Fibroblast of upper back skin (primary cell): Measurements from ENCODE around the gene OR2AP1.
"Not testable (repeated sequence)": the region's sequence is repeated elsewhere in the genome, so short reads cannot be mapped to it uniquely, and the experiment has no call there.

Source experiments
- DNase-seq: peaks from one replicate; pipeline ENCODE4 v3.0.0-alpha.2; 2013

Gene OR2AP1

GRCh38 chr12:55572168-55572567 is at the start of gene OR2AP1:
TSS of gene OR2AP1 (plus strand) at chr12:55572468. CDS start at chr12:55574415, 1,947 bp downstream.
- DNase-seq: no peak

- DNase-seq: not testable (repeated sequence)
Measured at GRCh38 chr12:55548235-55548634, 24.0 kb upstream of the OR2AP1 start.

DNA sequence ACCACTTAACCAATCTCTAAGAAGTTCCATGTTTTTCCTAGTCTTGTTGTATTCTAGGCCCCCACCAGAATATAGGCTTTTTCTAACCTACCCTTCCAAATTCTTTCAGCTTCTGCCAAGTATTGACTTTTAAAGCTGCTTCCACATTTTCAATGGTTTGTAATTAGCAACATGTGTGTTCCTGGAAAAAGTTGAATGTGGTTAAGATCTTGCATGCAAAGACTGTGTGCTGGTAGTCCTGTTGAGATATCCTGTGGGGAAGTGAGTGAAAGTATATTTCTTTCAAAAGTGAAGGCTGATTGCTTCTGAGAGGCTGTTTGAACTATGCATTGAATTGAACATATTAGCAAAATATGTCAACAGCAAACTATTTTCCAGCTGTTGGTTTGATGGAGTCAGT is 23.5 kb upstream of the OR2AP1 start:
- no peak for DNase-seq

DNA sequence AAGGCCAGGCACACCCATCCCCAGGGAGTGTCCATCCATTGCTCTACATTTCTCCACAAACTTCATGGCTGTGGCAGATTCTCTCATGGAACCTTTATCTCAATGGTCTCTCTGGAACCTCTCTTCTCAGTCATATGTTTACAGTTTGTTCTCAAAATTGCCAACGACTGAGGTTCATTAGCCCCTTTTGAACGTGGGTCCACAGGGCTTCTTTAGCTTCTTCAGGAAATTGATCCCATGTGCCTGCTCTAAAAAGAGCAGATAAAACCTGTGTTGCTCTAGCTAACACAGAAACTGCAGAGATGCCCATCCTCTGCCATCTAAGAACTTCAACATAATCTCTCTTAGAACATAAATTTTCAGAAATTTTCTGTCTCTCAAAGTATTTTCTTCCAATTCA is 23.0 kb upstream of the OR2AP1 start, which contains the start of gene OR6C4:
Gene OR6C4, plus strand, starts transcription at position 301 of the 400 bp plus-strand sequence. CDS start 1,625 bp downstream, outside the sequence.
- DNase-seq: no peak

DNA sequence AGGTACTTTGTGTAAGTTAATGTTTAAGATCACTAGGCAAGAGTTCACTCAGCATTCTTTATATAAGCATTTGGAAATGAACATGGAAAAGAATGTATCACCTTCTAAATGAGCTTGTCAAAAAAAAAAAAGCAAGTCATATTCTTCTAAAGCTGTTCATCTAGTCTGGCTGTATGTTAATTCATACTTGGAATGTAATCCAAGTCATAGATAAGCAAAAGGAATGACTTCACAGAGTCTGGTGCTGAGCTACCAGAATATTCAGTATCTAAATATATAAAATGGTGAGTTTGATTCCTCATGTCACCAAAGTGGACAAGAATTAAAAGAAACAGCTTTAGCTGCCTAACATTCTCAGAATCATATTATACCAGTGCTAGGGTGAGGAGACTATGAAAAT is 18.0 kb upstream of the OR2AP1 start:
- no peak for DNase-seq

DNA sequence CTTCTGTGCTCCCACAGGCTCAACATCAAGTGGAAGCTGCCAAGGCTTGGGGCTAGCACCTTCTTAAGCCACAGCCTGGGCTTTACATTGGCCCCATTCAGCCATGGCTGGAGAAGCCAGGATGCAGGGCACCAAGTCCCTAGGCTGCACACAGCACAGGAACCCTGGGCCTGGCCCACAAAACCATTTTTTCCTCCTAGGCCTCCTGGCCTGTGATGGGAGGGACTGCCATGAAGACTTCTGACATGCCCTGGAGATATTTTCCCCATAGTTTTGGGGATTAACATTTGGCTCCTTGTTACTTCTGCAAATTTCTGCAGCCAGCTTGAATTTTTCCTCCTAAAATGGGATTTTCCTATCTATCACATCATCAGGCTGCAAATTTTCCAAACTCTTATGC is 2.2 kb upstream of the OR2AP1 start:
- not testable (repeated sequence) for DNase-seq

- not testable (repeated sequence) for DNase-seq
Measured at GRCh38 chr12:55570689-55571088, 1.6 kb upstream of the OR2AP1 start.

GRCh38 chr12:55582066-55582465 is 9.8 kb downstream of the OR2AP1 start:
- no peak for DNase-seq

DNA sequence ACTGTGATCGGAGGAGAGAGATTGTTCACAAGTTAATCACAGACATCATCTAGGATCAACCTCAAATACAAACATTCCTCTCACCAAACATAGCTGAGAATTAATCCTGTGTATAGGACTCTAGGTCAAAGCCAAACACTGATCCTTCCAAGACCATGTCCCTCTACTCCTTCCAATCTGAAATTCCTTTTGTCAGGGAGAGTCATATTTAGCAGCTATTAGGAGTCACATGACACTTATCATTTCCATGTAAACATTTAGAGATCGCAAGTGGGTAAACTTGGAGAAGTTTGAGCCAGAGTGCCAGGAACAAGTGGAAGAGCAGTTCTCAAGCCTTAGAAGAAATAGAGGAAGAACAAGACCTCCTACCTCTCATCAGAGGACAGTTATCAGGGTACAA is 13.5 kb downstream of the OR2AP1 start:
- no peak for DNase-seq

- DNase-seq: not testable (repeated sequence)
Measured at GRCh38 chr12:55590152-55590551, 17.9 kb downstream of the OR2AP1 start.

GRCh38 chr12:55607821-55608594 is 35.7 kb downstream of the OR2AP1 start:
- DNase-seq: no peak

GRCh38 chr12:55610598-55610997 is 38.3 kb downstream of the OR2AP1 start:
- DNase-seq: no peak

GRCh38 chr12:55612646-55613045 is 40.4 kb downstream of the OR2AP1 start:
- DNase-seq: no peak

- DNase-seq: no peak
Measured at GRCh38 chr12:55614764-55615163, 42.5 kb downstream of the OR2AP1 start.

DNA sequence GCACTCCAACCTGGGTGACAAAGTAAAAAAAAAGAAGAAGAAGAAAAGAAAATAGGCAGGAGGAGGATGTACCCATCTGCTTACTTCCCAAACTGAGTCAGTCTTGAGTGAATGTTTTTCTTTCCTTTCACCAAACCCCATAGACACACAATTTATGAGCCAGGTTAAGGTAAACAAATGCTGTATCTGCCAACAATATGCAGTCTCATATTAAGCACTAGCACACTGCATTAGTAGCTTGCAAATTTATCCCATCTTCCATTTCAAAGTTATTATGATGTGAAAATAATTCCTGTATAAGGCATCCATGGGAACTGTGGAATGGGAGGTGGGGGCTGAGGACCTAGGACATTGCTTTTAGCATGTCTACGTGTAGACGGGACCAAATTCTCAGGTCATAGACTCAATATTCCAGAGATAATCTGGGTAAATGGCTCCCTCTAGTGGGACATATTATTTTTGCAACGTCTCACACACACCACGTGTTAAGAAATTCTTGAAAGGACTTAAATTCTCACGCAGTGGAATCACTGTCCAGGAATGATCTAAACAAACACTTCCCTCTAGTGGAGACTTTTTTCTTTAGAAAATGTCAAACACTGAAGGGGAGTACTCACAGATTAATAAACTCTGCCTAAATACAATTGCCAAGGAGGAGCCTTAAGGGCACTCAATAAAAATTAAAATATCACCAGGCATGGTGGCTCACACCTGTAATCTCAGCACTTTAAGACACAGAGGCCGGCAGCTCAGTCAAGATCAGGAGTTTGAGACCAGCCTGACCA is 47.3 kb downstream of the OR2AP1 start:
- peak; percentile 93 for DNase-seq

- peak; percentile 1 for DNase-seq
Measured at GRCh38 chr12:55624056-55624455, 51.8 kb downstream of the OR2AP1 start.
